Endothelial cell (in vitro differentiated cells): Measurements from ENCODE around the gene ITGB6. TPM values are rescaled to one million over a fixed set of nuclear protein-coding genes. Genes with fewer than 3 reads are reported as not detected.

Experiments
- DNase-seq: peaks from one replicate; pipeline ENCODE4 v3.0.0; 2021; ENCODE audit warnings: low spot score
- H3K27ac Mint-ChIP-seq: one replicate; pipeline ENCODE4 v1.8.0; 2021; ENCODE audit warnings: mixed read lengths, inconsistent platforms; ENCODE audit not compliant: unreplicated experiment
- H3K27me3 Mint-ChIP-seq: one replicate; pipeline ENCODE4 v1.8.0; 2021; ENCODE audit warnings: mild to moderate bottlenecking, moderate library complexity, mixed read lengths, inconsistent platforms; ENCODE audit not compliant: unreplicated experiment
- H3K36me3 Mint-ChIP-seq: one replicate; pipeline ENCODE4 v1.8.0; 2021; ENCODE audit warnings: mild to moderate bottlenecking, low read depth, mixed read lengths, inconsistent platforms; ENCODE audit not compliant: unreplicated experiment
- H3K4me1 Mint-ChIP-seq: one replicate; pipeline ENCODE4 v1.8.0; 2021; ENCODE audit warnings: mild to moderate bottlenecking, mixed read lengths, inconsistent platforms; ENCODE audit not compliant: unreplicated experiment
- H3K4me3 Mint-ChIP-seq: one replicate; pipeline ENCODE4 v1.8.0; 2021; ENCODE audit warnings: mild to moderate bottlenecking, mixed read lengths, inconsistent platforms; ENCODE audit not compliant: unreplicated experiment
- H3K9me3 Mint-ChIP-seq: one replicate; pipeline ENCODE4 v1.8.0; 2021; ENCODE audit warnings: mixed read lengths, inconsistent platforms; ENCODE audit not compliant: unreplicated experiment
- total RNA-seq: library from RNA; stranded (reverse); fragmentation: NEBNext Ultra II Directional; extraction: Animal tissue kit (Norgen Biotek cat#: 25700); gene quantifications from one replicate; pipeline ENCODE4 v1.2.1, GENCODE V29; 2021; ENCODE audit not compliant: unreplicated experiment
- TF ChIP-seq, protein P1 (sequence below): fragments of 200-600 bp; sonication (generic); IDR thresholded peaks from one replicate; pipeline ENCODE4 v1.5.0; 2021; ENCODE audit warnings: antibody characterized with exemption; ENCODE audit not compliant: unreplicated experiment

Gene ITGB6
- total RNA-seq, 1 donor from 2014 or later: not detected

GRCh38 chr2:160221391-160222276 is 21.6 kb upstream of the ITGB6 start:
- no peak for DNase-seq
- Mint-ChIP-seq H3K4me1 (peaks cover 23% of the 10 kb centered on the region), H3K27ac (no peak overlapping the region), H3K27me3 (peaks cover 7% of the 10 kb centered on the region), H3K9me3 (no peaks in the 10 kb centered on the region), H3K36me3 (peaks cover 3% of the 10 kb centered on the region), H3K4me3 (no peak overlapping the region)
- TF ChIP-seq, protein P1, sequence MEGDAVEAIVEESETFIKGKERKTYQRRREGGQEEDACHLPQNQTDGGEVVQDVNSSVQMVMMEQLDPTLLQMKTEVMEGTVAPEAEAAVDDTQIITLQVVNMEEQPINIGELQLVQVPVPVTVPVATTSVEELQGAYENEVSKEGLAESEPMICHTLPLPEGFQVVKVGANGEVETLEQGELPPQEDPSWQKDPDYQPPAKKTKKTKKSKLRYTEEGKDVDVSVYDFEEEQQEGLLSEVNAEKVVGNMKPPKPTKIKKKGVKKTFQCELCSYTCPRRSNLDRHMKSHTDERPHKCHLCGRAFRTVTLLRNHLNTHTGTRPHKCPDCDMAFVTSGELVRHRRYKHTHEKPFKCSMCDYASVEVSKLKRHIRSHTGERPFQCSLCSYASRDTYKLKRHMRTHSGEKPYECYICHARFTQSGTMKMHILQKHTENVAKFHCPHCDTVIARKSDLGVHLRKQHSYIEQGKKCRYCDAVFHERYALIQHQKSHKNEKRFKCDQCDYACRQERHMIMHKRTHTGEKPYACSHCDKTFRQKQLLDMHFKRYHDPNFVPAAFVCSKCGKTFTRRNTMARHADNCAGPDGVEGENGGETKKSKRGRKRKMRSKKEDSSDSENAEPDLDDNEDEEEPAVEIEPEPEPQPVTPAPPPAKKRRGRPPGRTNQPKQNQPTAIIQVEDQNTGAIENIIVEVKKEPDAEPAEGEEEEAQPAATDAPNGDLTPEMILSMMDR: no peak

GRCh38 chr2:160220545-160221009 is 20.5 kb upstream of the ITGB6 start:
- DNase-seq: no peak

GRCh38 chr2:160220026-160220425 is 20.0 kb upstream of the ITGB6 start:
- no peak overlapping the region for H3K27ac Mint-ChIP-seq
- no peak overlapping the region for H3K4me3 Mint-ChIP-seq
- no peak for DNase-seq

More at GRCh38 chr2:160220545-160221009, 20.5 kb upstream of the ITGB6 start:
- Mint-ChIP-seq H3K27me3 (peaks cover 7% of the 10 kb centered on the region), H3K9me3 (no peaks in the 10 kb centered on the region), H3K27ac (peak overlapping the region; percentile 24), H3K4me3 (no peak overlapping the region), H3K36me3 (peaks cover 3% of the 10 kb centered on the region), H3K4me1 (peaks cover 23% of the 10 kb centered on the region)
- TF ChIP-seq, protein P1: no peak

GRCh38 chr2:160214461-160215445 is 14.7 kb upstream of the ITGB6 start:
- Mint-ChIP-seq H3K4me1 (peaks cover under 1% of the 10 kb centered on the region), H3K27ac (no peak overlapping the region), H3K9me3 (no peaks in the 10 kb centered on the region), H3K27me3 (peaks cover 6% of the 10 kb centered on the region), H3K4me3 (no peak overlapping the region), H3K36me3 (peaks cover 3% of the 10 kb centered on the region)
- DNase-seq: no peak
- TF ChIP-seq, protein P1: no peak

More at GRCh38 chr2:160220026-160220425, 20.0 kb upstream of the ITGB6 start:
- H3K36me3 Mint-ChIP-seq: peaks cover 3% of the 10 kb centered on the region
- peaks cover 7% of the 10 kb centered on the region for H3K27me3 Mint-ChIP-seq
- peaks cover 23% of the 10 kb centered on the region for H3K4me1 Mint-ChIP-seq
- H3K9me3 Mint-ChIP-seq: no peaks in the 10 kb centered on the region
- TF ChIP-seq, protein P1: no peak
